Epithelial cell of proximal tubule (primary cell): ENCODE data around the gene SLC16A5. TPM values are rescaled to one million over a fixed set of nuclear protein-coding genes. Genes with fewer than 3 reads are reported as not detected.

Experiments used
- DNase-seq: peaks from one replicate; pipeline ENCODE4 v3.0.0-alpha.2; 2011; ENCODE audit warnings: low read depth
- H3K4me3 ChIP-seq: 2 replicates; pipeline ENCODE4 v1.5.1; 2011; ENCODE audit warnings: low read depth, mild to moderate bottlenecking, low read length
- total RNA-seq: library from RNA; depleted of rRNA; stranded (reverse); fragments of >200 nt; gene quantifications from 2 replicates; pipeline ENCODE4 v1.2.3, GENCODE V29; 2015
- TF ChIP-seq, protein P1 (sequence below): conservative IDR thresholded peaks from 2 replicates; pipeline ENCODE4 v1.5.1; 2012; ENCODE audit warnings: low read depth, mild to moderate bottlenecking, low read length

Gene SLC16A5
- total RNA-seq, 1 donor from 2014 or later = 15.9 TPM

DNA sequence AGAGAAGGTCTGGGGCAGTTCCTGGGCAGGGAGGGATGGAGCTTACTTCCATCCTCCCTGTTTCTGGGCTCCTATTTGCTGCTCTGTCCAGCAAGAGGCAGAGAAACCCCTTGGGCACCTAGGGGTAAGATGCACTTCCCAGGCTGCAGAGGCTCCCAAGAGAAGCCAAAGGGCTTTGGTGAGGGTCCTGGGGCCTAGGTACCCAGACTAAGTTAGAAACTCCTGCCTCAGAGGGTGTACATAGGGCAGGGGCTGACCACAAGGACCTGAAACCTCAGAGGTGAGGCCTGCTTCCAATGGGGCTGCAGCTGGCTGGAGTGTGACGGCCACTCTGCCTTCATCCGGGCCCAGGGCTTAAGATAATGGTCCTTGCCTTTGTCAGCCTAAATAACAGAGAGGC, 20.4 kb downstream of the SLC16A5 start:
- H3K4me3 ChIP-seq = no peak overlapping the region
- DNase-seq = no peak
- TF ChIP-seq, protein P1, sequence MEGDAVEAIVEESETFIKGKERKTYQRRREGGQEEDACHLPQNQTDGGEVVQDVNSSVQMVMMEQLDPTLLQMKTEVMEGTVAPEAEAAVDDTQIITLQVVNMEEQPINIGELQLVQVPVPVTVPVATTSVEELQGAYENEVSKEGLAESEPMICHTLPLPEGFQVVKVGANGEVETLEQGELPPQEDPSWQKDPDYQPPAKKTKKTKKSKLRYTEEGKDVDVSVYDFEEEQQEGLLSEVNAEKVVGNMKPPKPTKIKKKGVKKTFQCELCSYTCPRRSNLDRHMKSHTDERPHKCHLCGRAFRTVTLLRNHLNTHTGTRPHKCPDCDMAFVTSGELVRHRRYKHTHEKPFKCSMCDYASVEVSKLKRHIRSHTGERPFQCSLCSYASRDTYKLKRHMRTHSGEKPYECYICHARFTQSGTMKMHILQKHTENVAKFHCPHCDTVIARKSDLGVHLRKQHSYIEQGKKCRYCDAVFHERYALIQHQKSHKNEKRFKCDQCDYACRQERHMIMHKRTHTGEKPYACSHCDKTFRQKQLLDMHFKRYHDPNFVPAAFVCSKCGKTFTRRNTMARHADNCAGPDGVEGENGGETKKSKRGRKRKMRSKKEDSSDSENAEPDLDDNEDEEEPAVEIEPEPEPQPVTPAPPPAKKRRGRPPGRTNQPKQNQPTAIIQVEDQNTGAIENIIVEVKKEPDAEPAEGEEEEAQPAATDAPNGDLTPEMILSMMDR = no peak

DNA sequence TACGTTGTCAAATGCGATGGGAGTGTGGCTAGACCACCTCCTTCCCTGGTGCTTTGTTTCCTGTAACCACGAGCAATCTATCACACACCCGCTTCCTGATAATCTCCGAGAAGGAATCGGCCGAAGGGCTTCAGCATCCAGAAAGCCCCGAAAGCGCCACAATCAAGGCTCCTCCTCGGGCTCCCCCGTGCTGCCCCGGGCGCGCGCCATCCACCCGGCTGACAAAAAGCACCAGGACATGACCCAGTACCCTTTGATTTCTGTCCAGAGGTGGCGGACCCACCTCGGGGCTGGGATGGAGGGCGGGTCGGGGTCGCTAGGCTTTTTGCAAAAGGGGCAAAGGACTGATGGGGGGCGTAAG, 21.3 kb downstream of the SLC16A5 start:
- no peak for DNase-seq
- TF ChIP-seq, protein P1 = no peak

DNA sequence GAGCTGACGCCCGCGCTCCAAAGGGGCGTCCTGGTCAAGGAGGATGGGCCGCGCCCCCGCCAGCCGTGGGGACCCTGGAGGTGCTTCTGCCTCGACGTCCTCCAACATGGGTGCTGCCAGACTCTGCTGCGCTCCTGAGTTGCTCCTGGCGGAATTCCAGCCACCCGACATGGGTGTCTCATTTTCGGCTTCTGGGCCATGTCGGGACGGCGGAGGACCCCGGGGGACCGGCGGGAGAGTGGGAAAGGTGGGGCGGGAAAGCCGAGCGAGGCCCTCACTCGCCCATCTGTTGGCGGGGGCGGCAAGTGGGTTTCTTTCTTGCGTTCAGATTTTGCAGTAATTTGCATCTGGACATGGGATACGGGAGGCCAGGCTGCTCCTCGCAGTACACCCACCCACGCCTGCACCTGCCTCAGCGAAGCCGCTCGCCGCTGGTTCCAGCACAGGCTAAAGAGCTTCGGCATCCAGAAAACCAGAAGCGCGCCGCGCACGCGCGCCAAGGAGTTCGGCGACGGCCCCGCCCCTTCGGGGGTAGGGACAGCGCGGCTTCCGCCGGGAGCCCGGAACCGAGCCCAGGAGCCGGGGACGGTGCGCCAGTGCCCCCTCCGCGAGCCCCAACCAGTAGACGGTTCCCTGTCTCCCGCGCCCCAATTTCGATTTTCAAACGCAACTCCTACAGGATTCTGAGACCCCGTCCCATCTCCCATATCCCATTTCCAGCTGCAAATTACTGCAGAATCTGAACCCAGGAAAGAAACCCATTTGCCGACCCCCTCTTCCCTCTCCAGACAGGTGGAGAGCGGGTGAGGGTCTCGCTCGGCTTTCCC, 21.9 kb downstream of the SLC16A5 start, which contains the start of gene ARMC7:
TSS of gene ARMC7 (plus strand) at position 563 of the 827 bp plus-strand sequence. CDS start 320 bp downstream, outside the sequence.
- H3K4me3 ChIP-seq = peak within 1 kb of the TSS; percentile 71
- no peak for DNase-seq
- TF ChIP-seq, protein P1 = no peak

More for the DNA sequence above, 21.3 kb downstream of the SLC16A5 start:
- peak overlapping the region; percentile 71 for H3K4me3 ChIP-seq

DNA sequence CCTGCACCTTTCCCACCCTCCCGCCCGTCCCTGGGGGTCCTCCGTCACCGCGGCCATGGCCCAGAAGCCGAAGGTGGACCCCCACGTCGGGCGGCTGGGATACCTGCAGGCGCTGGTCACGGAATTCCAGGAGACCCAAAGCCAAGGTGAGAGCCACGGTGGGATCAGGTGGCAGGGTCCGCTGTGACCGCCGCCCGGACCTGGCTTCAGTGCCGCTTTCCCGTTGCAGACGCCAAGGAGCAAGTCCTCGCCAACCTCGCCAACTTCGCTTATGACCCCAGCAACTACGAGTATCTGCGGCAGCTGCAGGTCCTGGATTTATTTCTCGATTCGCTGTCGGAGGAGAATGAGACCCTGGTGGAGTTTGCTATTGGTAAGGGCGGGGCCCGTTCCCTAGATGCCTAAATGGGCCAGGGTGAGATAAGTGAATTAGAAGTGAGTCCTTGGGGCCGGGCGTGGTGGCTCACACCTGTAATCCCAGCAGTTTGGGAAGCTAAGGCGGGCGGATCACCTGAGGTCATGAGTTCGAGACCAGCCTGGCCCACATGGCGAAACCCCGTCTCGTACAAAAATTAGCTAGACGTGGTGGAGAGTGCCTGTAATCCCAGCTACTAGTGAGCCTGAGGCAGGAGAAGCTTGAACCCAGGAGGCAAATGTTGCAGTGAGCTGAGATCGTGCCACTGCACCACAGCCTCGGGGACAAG, 22.6 kb downstream of the SLC16A5 start:
- TF ChIP-seq, protein P1 = no peak
- peak overlapping the region; percentile 71 for H3K4me3 ChIP-seq
- DNase-seq = no peak

DNA sequence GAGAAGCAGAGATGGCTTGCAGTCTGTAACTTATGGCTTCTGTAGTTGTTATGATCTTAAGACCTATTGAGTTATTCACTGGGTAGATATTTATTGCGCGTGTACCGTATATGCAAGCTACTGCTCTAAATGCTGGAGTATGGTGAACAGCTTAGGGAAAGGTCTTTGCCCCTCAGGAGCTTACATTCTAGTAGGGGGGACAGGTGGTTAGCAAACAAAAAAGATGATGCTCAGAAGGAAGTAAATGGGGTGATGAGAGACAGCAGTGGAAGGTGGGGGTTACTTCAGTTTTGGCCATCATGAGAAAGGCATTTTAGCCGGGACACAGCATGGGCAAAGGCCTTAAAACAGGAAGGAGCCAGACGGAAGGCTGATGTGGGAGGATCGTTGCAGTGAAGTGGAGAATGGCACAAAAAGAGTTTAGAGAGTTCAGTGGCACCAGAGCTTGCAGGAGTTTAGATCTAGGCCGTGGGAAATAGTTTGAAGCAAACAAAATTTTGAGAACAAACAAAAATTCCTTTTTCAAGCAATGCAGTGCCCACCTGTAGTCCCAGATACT, 24.1 kb downstream of the SLC16A5 start:
- H3K4me3 ChIP-seq = peak overlapping the region; percentile 24
- no peak for DNase-seq
- TF ChIP-seq, protein P1 = no peak

DNA sequence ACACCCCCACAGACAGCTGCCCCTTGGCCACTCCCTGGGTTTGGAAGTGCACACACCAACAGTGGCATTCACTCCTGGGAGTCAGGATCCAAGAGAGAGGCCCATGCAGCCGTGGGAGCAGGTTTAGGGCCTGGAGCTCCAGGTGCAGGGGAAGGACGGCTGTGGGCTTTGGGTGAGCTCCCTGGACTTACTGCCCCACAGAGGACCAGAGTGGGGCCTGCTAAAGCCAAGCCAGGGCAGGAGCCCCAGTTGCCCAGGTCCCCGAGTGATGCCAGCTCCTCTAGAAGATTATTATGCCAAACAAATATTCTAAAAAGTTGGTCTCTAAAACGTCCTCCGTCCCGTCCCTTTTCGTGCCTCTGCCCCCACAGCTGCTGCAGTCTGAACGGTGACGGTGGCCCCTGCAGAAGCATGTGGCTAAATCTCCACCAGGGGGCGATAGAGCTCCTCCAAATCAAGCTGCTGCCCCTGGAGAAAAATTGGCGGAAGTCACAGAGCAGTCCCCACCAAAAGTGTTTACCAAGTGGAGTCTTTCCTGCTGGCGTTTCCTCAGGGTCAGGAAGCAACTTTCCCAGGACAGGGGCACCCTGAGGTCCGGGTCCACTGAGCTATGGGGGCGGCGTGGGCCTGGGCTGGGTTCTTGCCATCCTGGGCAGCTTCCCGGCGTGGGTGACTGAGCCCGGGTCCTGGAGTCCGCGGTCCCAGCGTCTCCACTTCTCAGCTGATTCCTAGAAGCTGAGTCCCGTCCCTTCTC, 26.2 kb downstream of the SLC16A5 start:
- DNase-seq = peak; percentile 42
- TF ChIP-seq, protein P1 = peak; percentile 96
- H3K4me3 ChIP-seq = peak overlapping the region; percentile 55
